Stimulated activated CD8-positive, alpha-beta memory T cell treated with anti-CD3 and anti-CD28 coated beads, Interleukin-2, amount 100 ng/mL, for 48 hours (primary cell): ENCODE measurements around the gene KLHL24.
"Not testable (repeated sequence)": the region's sequence is repeated elsewhere in the genome, so short reads cannot be mapped to it uniquely, and the experiment has no call there.

Experiments
- DNase-seq, 2 donors: peaks; one replicate each; pipeline ENCODE4 v3.0.0-alpha.2; 2020; ENCODE audit warnings: low read depth in 2 of 2

KLHL24 gene

GRCh38 chr3:183697123-183697609, 61.7 kb downstream of the KLHL24 start:
- DNase-seq: no peak

- DNase-seq: peak; percentile 65 to 67
Observed at GRCh38 chr3:183697610-183698317, 62.3 kb downstream of the KLHL24 start, which contains the start of gene YEATS2. Gene YEATS2 (plus strand): TSS chr3:183697797. CDS start chr3:183715163, 17,366 bp downstream.

- DNase-seq: peak; percentile 3 to 4
Observed at GRCh38 chr3:183698318-183698751, 62.9 kb downstream of the KLHL24 start.

- DNase-seq: no peak
Observed at GRCh38 chr3:183698756-183699155, 63.3 kb downstream of the KLHL24 start.

- no peak for DNase-seq
Observed at GRCh38 chr3:183699238-183699947, 64.0 kb downstream of the KLHL24 start.

- no peak for DNase-seq
Observed at GRCh38 chr3:183701744-183702143, 66.3 kb downstream of the KLHL24 start.

- DNase-seq: not testable (repeated sequence)
Observed at GRCh38 chr3:183703892-183704291, 68.5 kb downstream of the KLHL24 start.

GRCh38 chr3:183710231-183710630, 74.8 kb downstream of the KLHL24 start:
- no peak for DNase-seq

- no peak for DNase-seq
Observed at GRCh38 chr3:183711516-183711915, 76.1 kb downstream of the KLHL24 start.

GRCh38 chr3:183714622-183715021, 79.2 kb downstream of the KLHL24 start:
- no peak for DNase-seq

- DNase-seq: no peak
Observed at GRCh38 chr3:183718012-183718411, 82.6 kb downstream of the KLHL24 start.

- no peak for DNase-seq
Observed at GRCh38 chr3:183725387-183725786, 90.0 kb downstream of the KLHL24 start.

- DNase-seq: no peak
Observed at GRCh38 chr3:183728204-183728603, 92.8 kb downstream of the KLHL24 start.

- no peak for DNase-seq
Observed at GRCh38 chr3:183730361-183730760, 94.9 kb downstream of the KLHL24 start.

- DNase-seq: no peak
Observed at GRCh38 chr3:183731611-183732010, 96.2 kb downstream of the KLHL24 start.

- no peak for DNase-seq
Observed at GRCh38 chr3:183733553-183733952, 98.1 kb downstream of the KLHL24 start.
